ENCODE measurements around the gene SCYGR7.
"Not testable (repeated sequence)": the region's sequence is repeated elsewhere in the genome, so short reads cannot be mapped to it uniquely, and the experiment has no call there.

The SCYGR7 gene

GRCh38 chr2:227728035-227728434, at the start of gene SCYGR7:
Gene SCYGR7, plus strand, starts transcription at chr2:227728335. Its CDS starts 0 bp downstream, at chr2:227728335.
- DNase-seq: no peak

- no peak for DNase-seq
Measured at GRCh38 chr2:227684258-227684657, 43.9 kb upstream of the SCYGR7 start.

GRCh38 chr2:227687189-227687588, 40.9 kb upstream of the SCYGR7 start:
- DNase-seq: no peak

GRCh38 chr2:227696990-227697679, 31.0 kb upstream of the SCYGR7 start:
- no peak for DNase-seq

GRCh38 chr2:227701556-227701955, 26.6 kb upstream of the SCYGR7 start:
- no peak for DNase-seq

- peak in 1 of 2 experiments; percentile 18 for DNase-seq
Measured at GRCh38 chr2:227703280-227703732, 24.8 kb upstream of the SCYGR7 start.

GRCh38 chr2:227703961-227704360, 24.2 kb upstream of the SCYGR7 start:
- no peak for DNase-seq

GRCh38 chr2:227706859-227707258, 21.3 kb upstream of the SCYGR7 start:
- no peak for DNase-seq

GRCh38 chr2:227707390-227707789, 20.7 kb upstream of the SCYGR7 start:
- no peak for DNase-seq

GRCh38 chr2:227710986-227711385, 17.1 kb upstream of the SCYGR7 start:
- no peak for DNase-seq

GRCh38 chr2:227713291-227713690, 14.8 kb upstream of the SCYGR7 start:
- DNase-seq: no peak

- DNase-seq: no peak
Measured at GRCh38 chr2:227716501-227716900, 11.6 kb upstream of the SCYGR7 start.

GRCh38 chr2:227717687-227718567, 10.2 kb upstream of the SCYGR7 start, which contains the start of gene SLC19A3:
Gene SLC19A3, minus strand, starts transcription at chr2:227718028. Its CDS starts 15,710 bp downstream, at chr2:227702318.
- DNase-seq: no peak

GRCh38 chr2:227719641-227720040, 8.5 kb upstream of the SCYGR7 start:
- no peak for DNase-seq

GRCh38 chr2:227720680-227721079, 7.5 kb upstream of the SCYGR7 start:
- no peak for DNase-seq

- DNase-seq: not testable (repeated sequence)
Measured at GRCh38 chr2:227722821-227723220, 5.3 kb upstream of the SCYGR7 start.

- no peak for DNase-seq
Measured at GRCh38 chr2:227724394-227725039, 3.6 kb upstream of the SCYGR7 start, which contains the start of gene SCYGR6. Gene SCYGR6, minus strand, starts transcription at chr2:227724757. Its CDS starts 0 bp downstream, at chr2:227724757.

GRCh38 chr2:227739351-227739750, 11.2 kb downstream of the SCYGR7 start:
- no peak for DNase-seq

- not testable (repeated sequence) for DNase-seq
Measured at GRCh38 chr2:227740705-227741104, 12.6 kb downstream of the SCYGR7 start.

- no peak for DNase-seq
Measured at GRCh38 chr2:227745594-227745993, 17.5 kb downstream of the SCYGR7 start, which contains the start of gene SCYGR8. Gene SCYGR8, plus strand, starts transcription at chr2:227745894. Its CDS starts 0 bp downstream, at chr2:227745894.

- DNase-seq: no peak
Measured at GRCh38 chr2:227748079-227748478, 19.9 kb downstream of the SCYGR7 start.

GRCh38 chr2:227756261-227756660, 28.1 kb downstream of the SCYGR7 start:
- DNase-seq: not testable (repeated sequence)
